GM12878 (cell line): Measurements from ENCODE around the gene CAPRIN2.

Experiments
- ASH2L ChIP-seq: fragments of 300-600, 200-600 bp; sonication (generic); IDR thresholded peaks from 2 replicates; pipeline ENCODE4 v1.6.1; 2017; ENCODE audit warnings: low read depth, mild to moderate bottlenecking, borderline replicate concordance
- CBFB ChIP-seq: IDR thresholded peaks from 2 replicates; pipeline ENCODE4 v1.6.1; 2016; ENCODE audit warnings: antibody characterized with exemption, low read depth
- CREM ChIP-seq: IDR thresholded peaks from 2 replicates; pipeline ENCODE4 v1.6.1; 2014; ENCODE audit warnings: antibody characterized with exemption, low read depth
- NRF1 ChIP-seq: conservative IDR thresholded peaks from 2 replicates; pipeline ENCODE4 v1.6.1; 2011; ENCODE audit warnings: mild to moderate bottlenecking, low read depth, low read length, improper control_type of control experiment
- POLR2AphosphoS5 ChIP-seq: IDR thresholded peaks from 2 replicates; pipeline ENCODE4 v1.6.1; 2011; ENCODE audit warnings: mild to moderate bottlenecking, low read length, inconsistent platforms
- YY1 ChIP-seq: IDR thresholded peaks from 2 replicates; pipeline ENCODE4 v1.6.1; 2011; ENCODE audit warnings: low read depth, mild to moderate bottlenecking, low read length
- TF ChIP-seq, protein P1 (sequence below): IDR thresholded peaks from 2 replicates; pipeline ENCODE4 v1.6.1; 2012; ENCODE audit warnings: mild to moderate bottlenecking, low read depth, low read length
- TF ChIP-seq, protein P2 (sequence below), 3 experiments: IDR thresholded peaks in 2 of 3; conservative IDR thresholded peaks in 1 of 3; 2 replicates each; pipeline ENCODE4 v1.5.1; 2011; ENCODE audit warnings: low read depth in 3 of 3, low read length in 3 of 3, mild to moderate bottlenecking in 3 of 3, control low read depth in 2 of 3, moderate library complexity in 2 of 3, inconsistent platforms in 1 of 3, mixed read lengths in 1 of 3; ENCODE audit not compliant: control insufficient read depth in 2 of 3, insufficient read depth in 1 of 3; ENCODE audit errors: extremely low read depth in 1 of 3

DNA sequence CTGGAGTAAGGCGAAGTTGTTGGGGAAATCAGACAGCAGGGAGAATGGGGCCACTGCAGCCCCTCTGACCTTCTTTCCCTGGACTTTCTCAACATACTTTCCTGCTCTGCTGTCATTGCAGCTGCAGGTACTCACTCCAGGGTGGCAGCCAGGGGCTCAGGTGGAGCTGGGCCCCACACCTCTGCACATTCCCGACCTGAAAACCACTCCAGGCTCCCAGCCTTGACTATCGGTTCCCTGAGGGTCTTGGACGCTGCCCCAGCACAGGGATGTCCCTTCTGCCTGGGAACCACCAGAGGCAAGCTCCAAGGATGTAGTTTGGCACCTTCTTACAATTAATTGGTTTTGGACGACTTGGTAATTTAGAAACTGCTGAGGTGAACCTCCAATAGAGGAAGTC, 24.8 kb upstream of the CAPRIN2 start:
- TF ChIP-seq, protein P1, sequence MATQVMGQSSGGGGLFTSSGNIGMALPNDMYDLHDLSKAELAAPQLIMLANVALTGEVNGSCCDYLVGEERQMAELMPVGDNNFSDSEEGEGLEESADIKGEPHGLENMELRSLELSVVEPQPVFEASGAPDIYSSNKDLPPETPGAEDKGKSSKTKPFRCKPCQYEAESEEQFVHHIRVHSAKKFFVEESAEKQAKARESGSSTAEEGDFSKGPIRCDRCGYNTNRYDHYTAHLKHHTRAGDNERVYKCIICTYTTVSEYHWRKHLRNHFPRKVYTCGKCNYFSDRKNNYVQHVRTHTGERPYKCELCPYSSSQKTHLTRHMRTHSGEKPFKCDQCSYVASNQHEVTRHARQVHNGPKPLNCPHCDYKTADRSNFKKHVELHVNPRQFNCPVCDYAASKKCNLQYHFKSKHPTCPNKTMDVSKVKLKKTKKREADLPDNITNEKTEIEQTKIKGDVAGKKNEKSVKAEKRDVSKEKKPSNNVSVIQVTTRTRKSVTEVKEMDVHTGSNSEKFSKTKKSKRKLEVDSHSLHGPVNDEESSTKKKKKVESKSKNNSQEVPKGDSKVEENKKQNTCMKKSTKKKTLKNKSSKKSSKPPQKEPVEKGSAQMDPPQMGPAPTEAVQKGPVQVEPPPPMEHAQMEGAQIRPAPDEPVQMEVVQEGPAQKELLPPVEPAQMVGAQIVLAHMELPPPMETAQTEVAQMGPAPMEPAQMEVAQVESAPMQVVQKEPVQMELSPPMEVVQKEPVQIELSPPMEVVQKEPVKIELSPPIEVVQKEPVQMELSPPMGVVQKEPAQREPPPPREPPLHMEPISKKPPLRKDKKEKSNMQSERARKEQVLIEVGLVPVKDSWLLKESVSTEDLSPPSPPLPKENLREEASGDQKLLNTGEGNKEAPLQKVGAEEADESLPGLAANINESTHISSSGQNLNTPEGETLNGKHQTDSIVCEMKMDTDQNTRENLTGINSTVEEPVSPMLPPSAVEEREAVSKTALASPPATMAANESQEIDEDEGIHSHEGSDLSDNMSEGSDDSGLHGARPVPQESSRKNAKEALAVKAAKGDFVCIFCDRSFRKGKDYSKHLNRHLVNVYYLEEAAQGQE, result no peak
- TF ChIP-seq, protein P2, sequence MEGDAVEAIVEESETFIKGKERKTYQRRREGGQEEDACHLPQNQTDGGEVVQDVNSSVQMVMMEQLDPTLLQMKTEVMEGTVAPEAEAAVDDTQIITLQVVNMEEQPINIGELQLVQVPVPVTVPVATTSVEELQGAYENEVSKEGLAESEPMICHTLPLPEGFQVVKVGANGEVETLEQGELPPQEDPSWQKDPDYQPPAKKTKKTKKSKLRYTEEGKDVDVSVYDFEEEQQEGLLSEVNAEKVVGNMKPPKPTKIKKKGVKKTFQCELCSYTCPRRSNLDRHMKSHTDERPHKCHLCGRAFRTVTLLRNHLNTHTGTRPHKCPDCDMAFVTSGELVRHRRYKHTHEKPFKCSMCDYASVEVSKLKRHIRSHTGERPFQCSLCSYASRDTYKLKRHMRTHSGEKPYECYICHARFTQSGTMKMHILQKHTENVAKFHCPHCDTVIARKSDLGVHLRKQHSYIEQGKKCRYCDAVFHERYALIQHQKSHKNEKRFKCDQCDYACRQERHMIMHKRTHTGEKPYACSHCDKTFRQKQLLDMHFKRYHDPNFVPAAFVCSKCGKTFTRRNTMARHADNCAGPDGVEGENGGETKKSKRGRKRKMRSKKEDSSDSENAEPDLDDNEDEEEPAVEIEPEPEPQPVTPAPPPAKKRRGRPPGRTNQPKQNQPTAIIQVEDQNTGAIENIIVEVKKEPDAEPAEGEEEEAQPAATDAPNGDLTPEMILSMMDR (IDR thresholded peaks at IDR 0.05 in 2 of 3, conservative IDR thresholded peaks at IDR 0.05 in 1 of 3; ENCODE audit: control insufficient read depth in 2 of 3, extremely low read depth in 1 of 3, insufficient read depth in 1 of 3, low read depth in 3 of 3, low read length in 3 of 3), result no peak
- TF ChIP-seq POLR2AphosphoS5 (no peak), ASH2L (no peak), NRF1 (no peak), CREM (no peak), YY1 (no peak), CBFB (no peak)
